ENCODE results near the gene BTG1. TPM values are rescaled to one million over a fixed set of nuclear protein-coding genes. Genes with fewer than 3 reads are reported as not detected.
A peak's percentile ranks its signal among the peaks of the same experiment; 100 is the strongest.

The BTG1 gene
- total and polyA plus RNA-seq, 2 of the 8 experiments (the other 6 are each of a cell fraction or from before 2014, with no cell fraction given) = 17.1 to 32.7 TPM

DNA sequence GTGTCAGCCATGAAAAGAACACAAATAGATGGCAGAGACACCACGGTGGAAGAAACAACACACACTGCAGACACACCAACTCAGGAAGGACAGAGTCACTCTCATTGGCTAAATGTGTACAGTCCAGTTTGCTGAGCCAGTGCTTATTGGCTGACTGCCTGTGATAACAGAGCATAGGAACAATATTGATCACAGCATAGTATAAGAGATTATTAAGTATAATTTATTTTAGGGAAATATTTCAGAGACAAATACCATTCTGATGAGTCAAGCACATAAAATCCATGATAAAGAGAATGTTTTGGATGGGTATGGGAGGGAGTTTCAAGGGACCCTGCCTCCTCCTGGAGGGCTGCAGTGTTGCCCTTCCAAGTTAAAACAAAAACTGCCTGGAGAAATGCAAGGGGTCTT, 50.9 kb downstream of the BTG1 start (continued):
- TF ChIP-seq CHD7 (IDR thresholded peaks at IDR 0.05; ENCODE audit: insufficient replicate concordance, low read length) (no peak), SIX5 (IDR thresholded peaks at IDR 0.05; ENCODE audit: low read depth, low read length) (no peak), RAD21 (IDR thresholded peaks at IDR 0.05 in 1 of 2, conservative IDR thresholded peaks at IDR 0.05 in 1 of 2; ENCODE audit: low read depth in 2 of 2, low read length in 2 of 2) (peak; percentile 21 to 25; a peak in 1 of 4 replicates), POU5F1 (IDR thresholded peaks at IDR 0.05; ENCODE audit: low read depth, low read length) (0 out of 2 replicates have a peak, but pooled peaks have one; percentile 22)
- TF ChIP-seq, protein P1, sequence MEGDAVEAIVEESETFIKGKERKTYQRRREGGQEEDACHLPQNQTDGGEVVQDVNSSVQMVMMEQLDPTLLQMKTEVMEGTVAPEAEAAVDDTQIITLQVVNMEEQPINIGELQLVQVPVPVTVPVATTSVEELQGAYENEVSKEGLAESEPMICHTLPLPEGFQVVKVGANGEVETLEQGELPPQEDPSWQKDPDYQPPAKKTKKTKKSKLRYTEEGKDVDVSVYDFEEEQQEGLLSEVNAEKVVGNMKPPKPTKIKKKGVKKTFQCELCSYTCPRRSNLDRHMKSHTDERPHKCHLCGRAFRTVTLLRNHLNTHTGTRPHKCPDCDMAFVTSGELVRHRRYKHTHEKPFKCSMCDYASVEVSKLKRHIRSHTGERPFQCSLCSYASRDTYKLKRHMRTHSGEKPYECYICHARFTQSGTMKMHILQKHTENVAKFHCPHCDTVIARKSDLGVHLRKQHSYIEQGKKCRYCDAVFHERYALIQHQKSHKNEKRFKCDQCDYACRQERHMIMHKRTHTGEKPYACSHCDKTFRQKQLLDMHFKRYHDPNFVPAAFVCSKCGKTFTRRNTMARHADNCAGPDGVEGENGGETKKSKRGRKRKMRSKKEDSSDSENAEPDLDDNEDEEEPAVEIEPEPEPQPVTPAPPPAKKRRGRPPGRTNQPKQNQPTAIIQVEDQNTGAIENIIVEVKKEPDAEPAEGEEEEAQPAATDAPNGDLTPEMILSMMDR (IDR thresholded peaks at IDR 0.05; ENCODE audit: control extremely low read depth in 1 of 3, insufficient read depth in 1 of 3, low read depth in 1 of 3, low read length in 3 of 3) = peak in 1 of 3 experiments; percentile 26; a peak in 2 of 4 replicates
